Mesenchymal stem cell (in vitro differentiated cells and primary cell): ENCODE data around the gene INSM2.

Experiments used
- DNase-seq: peaks from one replicate; pipeline ENCODE4 v3.0.0-alpha.2; 2013
- H2AFZ ChIP-seq: one replicate; pipeline ENCODE4 v1.6.1; 2013; ENCODE audit warnings: low read depth, mild to moderate bottlenecking, control low read depth, inconsistent platforms, low read length, moderate library complexity
- H2AK5ac ChIP-seq: 2 replicates; pipeline ENCODE4 v1.6.1; 2013; ENCODE audit warnings: low read length, moderate library complexity, mild to moderate bottlenecking, inconsistent platforms; ENCODE audit not compliant: severe bottlenecking
- H2BK120ac ChIP-seq: one replicate; pipeline ENCODE4 v1.6.1; 2013; ENCODE audit warnings: low read depth, mild to moderate bottlenecking, inconsistent platforms, low read length, moderate library complexity
- H2BK12ac ChIP-seq, 2 experiments: one replicate each; pipeline ENCODE4 v1.6.1; 2013; ENCODE audit warnings: inconsistent platforms in 2 of 2, low read length in 2 of 2, mild to moderate bottlenecking in 2 of 2, moderate library complexity in 2 of 2, control low read depth in 1 of 2
- H2BK15ac ChIP-seq: one replicate; pipeline ENCODE4 v1.6.1; 2013; ENCODE audit warnings: mild to moderate bottlenecking, low read depth, inconsistent platforms; ENCODE audit not compliant: poor library complexity, severe bottlenecking
- H2BK5ac ChIP-seq: 2 replicates; pipeline ENCODE4 v1.6.1; 2013; ENCODE audit warnings: low read depth, mild to moderate bottlenecking, low read length, control low read depth, inconsistent platforms; ENCODE audit not compliant: poor library complexity, severe bottlenecking
- H3K14ac ChIP-seq, 2 experiments: one replicate each; pipeline ENCODE4 v1.6.1; 2013; ENCODE audit warnings: inconsistent platforms in 2 of 2, low read length in 2 of 2, control low read depth in 1 of 2, mild to moderate bottlenecking in 1 of 2, moderate library complexity in 1 of 2
- H3K18ac ChIP-seq, 2 experiments: one replicate each; pipeline ENCODE4 v1.6.1; 2013; ENCODE audit warnings: inconsistent platforms in 2 of 2, low read length in 2 of 2, control low read depth in 1 of 2, low read depth in 1 of 2, mild to moderate bottlenecking in 1 of 2
- H3K23ac ChIP-seq, 2 experiments: one replicate each; pipeline ENCODE4 v1.6.1; 2013; ENCODE audit warnings: inconsistent platforms in 2 of 2, low read length in 2 of 2, mild to moderate bottlenecking in 2 of 2, moderate library complexity in 2 of 2, control low read depth in 1 of 2
- H3K27ac ChIP-seq: 2 replicates; pipeline ENCODE4 v1.5.1; 2013; ENCODE audit warnings: mild to moderate bottlenecking, moderate library complexity, low read length, control low read depth, inconsistent platforms; ENCODE audit not compliant: poor library complexity, severe bottlenecking
- H3K27me3 ChIP-seq, 2 experiments: 2 replicates each; pipeline versions ENCODE4 v1.6.1 to v1.7.0; 2013; ENCODE audit warnings: low read length in 2 of 2, mild to moderate bottlenecking in 2 of 2, moderate library complexity in 2 of 2, control low read depth in 1 of 2, inconsistent platforms in 1 of 2; ENCODE audit not compliant: control insufficient read depth in 1 of 2, insufficient read depth in 1 of 2
- H3K36me3 ChIP-seq, 2 experiments: 2 replicates each; pipeline versions ENCODE4 v1.6.1 to v1.7.0; 2013; ENCODE audit warnings: low read length in 2 of 2, control low read depth in 1 of 2, inconsistent platforms in 1 of 2, low read depth in 1 of 2, mild to moderate bottlenecking in 1 of 2; ENCODE audit not compliant: insufficient read depth in 2 of 2, control insufficient read depth in 1 of 2
- H3K4ac ChIP-seq, 2 experiments: one replicate each; pipeline ENCODE4 v1.6.1; 2013; ENCODE audit warnings: inconsistent platforms in 2 of 2, low read length in 2 of 2, mild to moderate bottlenecking in 2 of 2, moderate library complexity in 2 of 2, control low read depth in 1 of 2, low read depth in 1 of 2
- H3K4me1 ChIP-seq: 2 replicates; pipeline ENCODE4 v1.6.1; 2013; ENCODE audit warnings: low read depth, low read length, control low read depth; ENCODE audit not compliant: control insufficient read depth, insufficient read depth
- H3K4me2 ChIP-seq: 2 replicates; pipeline ENCODE4 v1.6.1; 2013; ENCODE audit warnings: low read length, mild to moderate bottlenecking, inconsistent platforms; ENCODE audit not compliant: poor library complexity, severe bottlenecking
- H3K4me3 ChIP-seq, 2 experiments: 2 replicates each; pipeline versions ENCODE4 v1.5.1 to v1.7.0; 2013; ENCODE audit warnings: low read length in 2 of 2, mild to moderate bottlenecking in 2 of 2, control low read depth in 1 of 2, low read depth in 1 of 2; ENCODE audit not compliant: insufficient read depth in 1 of 2
- H3K79me1 ChIP-seq: replicated peaks from 2 replicates; pipeline ENCODE4 v1.6.1; 2013; ENCODE audit warnings: mild to moderate bottlenecking, control low read depth, low read length, inconsistent platforms; ENCODE audit not compliant: poor library complexity, severe bottlenecking
- H3K9ac ChIP-seq: 2 replicates; pipeline ENCODE4 v1.7.0; 2013; ENCODE audit warnings: mild to moderate bottlenecking, low read length, moderate library complexity
- H3K9me3 ChIP-seq: 2 replicates; pipeline ENCODE4 v1.7.0; 2013; ENCODE audit warnings: mild to moderate bottlenecking, low read length; ENCODE audit not compliant: control insufficient read depth
- H4K8ac ChIP-seq: one replicate; pipeline ENCODE4 v1.6.1; 2013; ENCODE audit warnings: inconsistent platforms, mild to moderate bottlenecking, low read length, moderate library complexity
- H4K91ac ChIP-seq: one replicate; pipeline ENCODE4 v1.6.1; 2013; ENCODE audit warnings: mild to moderate bottlenecking, low read length, inconsistent platforms
- WGBS: methylation state at CpG from one replicate; pipeline ENCODE4 v1.1.7; 2013; ENCODE audit warnings: mixed read lengths; 5-methylcytosine and 5-hydroxymethylcytosine counted together

Gene INSM2

GRCh38 chr14:35503646-35504045 lies 30.3 kb upstream of the INSM2 start:
- 40% methylated on average over 3 of the region's 3 CpGs for WGBS

GRCh38 chr14:35504260-35504659 lies 29.7 kb upstream of the INSM2 start:
- Histone ChIP-seq H3K23ac (no peak overlapping the region), H4K8ac (no peak overlapping the region), H3K27me3 (no peaks in the 10 kb centered on the region), H3K4ac (no peak overlapping the region), H2AK5ac (no peak overlapping the region), H2AFZ (no peak overlapping the region), H2BK5ac (no peak overlapping the region), H3K36me3 (no peaks in the 10 kb centered on the region), H3K27ac (no peak overlapping the region), H3K4me3 (no peak overlapping the region), H3K9ac (no peak overlapping the region), H2BK120ac (no peak overlapping the region), H3K14ac (no peak overlapping the region), H2BK15ac (no peak overlapping the region), H3K4me2 (no peak overlapping the region), H2BK12ac (no peak overlapping the region), H3K79me1 (no peaks in the 10 kb centered on the region), H3K9me3 (peaks cover 6% of the 10 kb centered on the region), H4K91ac (no peak overlapping the region), H3K4me1 (no peaks in the 10 kb centered on the region), H3K18ac (no peak overlapping the region)
- 25% methylated on average over 1 of the region's 1 CpG for WGBS
- DNase-seq = no peak

More at GRCh38 chr14:35503646-35504045, 30.3 kb upstream of the INSM2 start:
- no peak overlapping the region for H3K27ac ChIP-seq
- no peaks in the 10 kb centered on the region for H3K79me1 ChIP-seq
- no peak overlapping the region for H3K4me3 ChIP-seq
- H3K36me3 ChIP-seq = no peaks in the 10 kb centered on the region
- H2BK5ac ChIP-seq = no peak overlapping the region
- no peak overlapping the region for H3K18ac ChIP-seq
- H3K9ac ChIP-seq = no peak overlapping the region
- H3K4me2 ChIP-seq = no peak overlapping the region
- no peak overlapping the region for H3K4ac ChIP-seq
- H2AFZ ChIP-seq = no peak overlapping the region
- no peaks in the 10 kb centered on the region for H3K4me1 ChIP-seq
- no peak overlapping the region for H3K14ac ChIP-seq
- H2AK5ac ChIP-seq = no peak overlapping the region
- H3K23ac ChIP-seq = no peak overlapping the region
- H2BK12ac ChIP-seq = no peak overlapping the region
- no peak overlapping the region for H2BK120ac ChIP-seq
- no peak overlapping the region for H4K8ac ChIP-seq
- no peaks in the 10 kb centered on the region for H3K27me3 ChIP-seq
- H3K9me3 ChIP-seq = peaks cover 6% of the 10 kb centered on the region
- no peak for DNase-seq
- no peak overlapping the region for H4K91ac ChIP-seq
- H2BK15ac ChIP-seq = no peak overlapping the region

- Histone ChIP-seq H3K27me3 (peaks cover 0 to 3% of the 10 kb centered on the region in 2 experiments), H3K4ac (no peak overlapping the region), H3K23ac (no peak overlapping the region), H2BK5ac (no peak overlapping the region), H2AK5ac (no peak overlapping the region), H2BK12ac (no peak overlapping the region), H4K91ac (no peak overlapping the region), H2AFZ (no peak overlapping the region), H3K4me3 (no peak overlapping the region), H3K27ac (no peak overlapping the region), H3K4me2 (no peak overlapping the region), H3K14ac (no peak overlapping the region), H2BK15ac (no peak overlapping the region), H3K4me1 (no peaks in the 10 kb centered on the region), H3K18ac (no peak overlapping the region), H3K36me3 (no peaks in the 10 kb centered on the region), H3K9me3 (no peaks in the 10 kb centered on the region), H2BK120ac (no peak overlapping the region), H3K9ac (no peak overlapping the region), H3K79me1 (no peaks in the 10 kb centered on the region), H4K8ac (no peak overlapping the region)
- DNase-seq = no peak
- WGBS = 81% methylated on average over 3 of the region's 6 CpGs
Measured at GRCh38 chr14:35506461-35506860, 27.5 kb upstream of the INSM2 start.

GRCh38 chr14:35506927-35507326 lies 27.0 kb upstream of the INSM2 start:
- Histone ChIP-seq H3K18ac (no peak overlapping the region), H2BK12ac (no peak overlapping the region), H3K9ac (no peak overlapping the region), H3K4me1 (no peaks in the 10 kb centered on the region), H3K14ac (no peak overlapping the region), H3K4me3 (no peak overlapping the region), H4K8ac (no peak overlapping the region), H2AK5ac (no peak overlapping the region), H3K27ac (no peak overlapping the region), H3K4ac (no peak overlapping the region), H3K23ac (no peak overlapping the region), H2BK15ac (no peak overlapping the region), H4K91ac (no peak overlapping the region), H3K27me3 (peaks cover 0 to 3% of the 10 kb centered on the region in 2 experiments), H3K9me3 (no peaks in the 10 kb centered on the region), H2BK5ac (no peak overlapping the region), H3K4me2 (no peak overlapping the region), H3K36me3 (no peaks in the 10 kb centered on the region), H2BK120ac (no peak overlapping the region), H3K79me1 (no peaks in the 10 kb centered on the region), H2AFZ (no peak overlapping the region)
- DNase-seq = no peak
